Measurements from ENCODE around the gene OAS2. TPM values are rescaled to one million over a fixed set of nuclear protein-coding genes. Genes with fewer than 3 reads are reported as not detected.

The OAS2 gene
- total RNA-seq, 2 donors from 2014 or later, result 1.6 to 2.3 TPM

GRCh38 chr12:112971248-112971647, 7.1 kb upstream of the OAS2 start:
- no peak overlapping the region for H3K27ac ChIP-seq

GRCh38 chr12:112973011-112973735, 5.1 kb upstream of the OAS2 start:
- H3K4me1 ChIP-seq, result no peaks in the 10 kb centered on the region
- H3K9me3 ChIP-seq, result no peaks in the 10 kb centered on the region
- no peak overlapping the region for H3K27ac ChIP-seq
- TF ChIP-seq POLR2A (IDR thresholded peaks at IDR 0.05), result no peak
- H3K4me3 ChIP-seq, result no peak overlapping the region
- intact Hi-C loops (cut with DNase I), result no loop called here
- H3K36me3 ChIP-seq (replicated peaks in 1 of 2; ENCODE audit: insufficient read depth in 1 of 2, low read depth in 2 of 2), result peaks cover 0 to 4% of the 10 kb centered on the region in 2 donors
- DNase-seq (no peak), ATAC-seq (no peak)
- no peaks in the 10 kb centered on the region for H3K27me3 ChIP-seq
- WGBS, 2 donors, result 80 to 92% methylated on average over 4 of the region's 4 CpGs

More at GRCh38 chr12:112971248-112971647, 7.1 kb upstream of the OAS2 start:
- WGBS, 2 donors, result 55 to 93% methylated on average over 4 to 5 of the region's 5 CpGs
- Histone ChIP-seq H3K4me1 (no peaks in the 10 kb centered on the region), H3K36me3 (replicated peaks in 1 of 2; ENCODE audit: insufficient read depth in 1 of 2, low read depth in 2 of 2) (peaks cover 0 to 4% of the 10 kb centered on the region in 2 donors), H3K27me3 (no peaks in the 10 kb centered on the region), H3K9me3 (no peaks in the 10 kb centered on the region), H3K4me3 (no peak overlapping the region)
- TF ChIP-seq CTCF (IDR thresholded peaks at IDR 0.05), result no peak
- TF ChIP-seq POLR2A (IDR thresholded peaks at IDR 0.05), result no peak
- intact Hi-C loops (cut with DNase I), result no loop called here
- DNase-seq, result no peak
- ATAC-seq, result no peak

- Histone ChIP-seq H3K4me1 (no peaks in the 10 kb centered on the region), H3K36me3 (replicated peaks in 1 of 2; ENCODE audit: insufficient read depth in 1 of 2, low read depth in 2 of 2) (peaks cover 0 to 4% of the 10 kb centered on the region in 2 donors), H3K27ac (no peak overlapping the region), H3K4me3 (no peak overlapping the region), H3K27me3 (no peaks in the 10 kb centered on the region), H3K9me3 (no peaks in the 10 kb centered on the region)
- DNase-seq (no peak), ATAC-seq (no peak)
- TF ChIP-seq POLR2A (IDR thresholded peaks at IDR 0.05), result no peak
- TF ChIP-seq CTCF (IDR thresholded peaks at IDR 0.05), result no peak
- intact Hi-C loops (cut with DNase I), result no loop called here
- 30 to 45% methylated on average over 5 of the region's 5 CpGs for WGBS, 2 donors
These were observed 4.5 kb upstream of the OAS2 start for GRCh38 chr12:112973818-112974231.

GRCh38 chr12:112974904-112975303, 3.4 kb upstream of the OAS2 start:
- TF ChIP-seq CTCF (IDR thresholded peaks at IDR 0.05) (no peak), POLR2A (IDR thresholded peaks at IDR 0.05) (no peak)
- ATAC-seq, result no peak
- no peak for DNase-seq
- intact Hi-C loops (cut with DNase I), result no loop called here
- Histone ChIP-seq H3K4me1 (no peaks in the 10 kb centered on the region), H3K9me3 (no peaks in the 10 kb centered on the region), H3K36me3 (replicated peaks in 1 of 2; ENCODE audit: insufficient read depth in 1 of 2, low read depth in 2 of 2) (peaks cover 0 to 3% of the 10 kb centered on the region in 2 donors), H3K27me3 (no peaks in the 10 kb centered on the region), H3K27ac (no peak overlapping the region), H3K4me3 (no peak overlapping the region)
- WGBS, 2 donors, result 73 to 81% methylated on average over 7 of the region's 7 CpGs

GRCh38 chr12:112977139-112977538, 1.2 kb upstream of the OAS2 start:
- Histone ChIP-seq H3K9me3 (no peaks in the 10 kb centered on the region), H3K27ac (no peak overlapping the region), H3K4me3 (no peak overlapping the region), H3K4me1 (no peaks in the 10 kb centered on the region), H3K36me3 (replicated peaks in 1 of 2; ENCODE audit: insufficient read depth in 1 of 2, low read depth in 2 of 2) (no peaks in the 10 kb centered on the region), H3K27me3 (no peaks in the 10 kb centered on the region)
- TF ChIP-seq POLR2A (IDR thresholded peaks at IDR 0.05), result no peak
- no peak for DNase-seq
- ATAC-seq, result no peak
- intact Hi-C loops (cut with DNase I), result no loop called here
- 39 to 54% methylated on average over 3 of the region's 3 CpGs for WGBS, 2 donors

GRCh38 chr12:112977641-112978040, 678 bp upstream of the OAS2 start:
- 60 to 68% methylated on average over 8 of the region's 8 CpGs for WGBS, 2 donors
- peak overlapping the region in 3 of 4 donors; percentile 48 to 80 (median 70) for H3K27ac ChIP-seq
- intact Hi-C loops (cut with DNase I), result no loop called here
- H3K36me3 ChIP-seq (replicated peaks in 1 of 2; ENCODE audit: insufficient read depth in 1 of 2, low read depth in 2 of 2), result no peaks in the 10 kb centered on the region
- TF ChIP-seq POLR2A (IDR thresholded peaks at IDR 0.05) (no peak), CTCF (IDR thresholded peaks at IDR 0.05) (no peak)
- ATAC-seq, result no peak
- no peaks in the 10 kb centered on the region for H3K9me3 ChIP-seq
- no peak for DNase-seq
- H3K4me1 ChIP-seq, result no peaks in the 10 kb centered on the region
- no peak overlapping the region for H3K4me3 ChIP-seq
- no peaks in the 10 kb centered on the region for H3K27me3 ChIP-seq

Measured in body of pancreas (tissue), 4 donors.